Activated naive CD4-positive, alpha-beta T cell treated with Interleukin-2 at 50 U/mL for 16 hours (primary cell): ENCODE data around the gene HYAL1.
A peak's percentile ranks its signal among the peaks of the same experiment; 100 is the strongest.
"Not testable (repeated sequence)": the region's sequence is repeated elsewhere in the genome, so short reads cannot be mapped to it uniquely, and the experiment has no call there.

ENCODE experiments used
- DNase-seq: peaks from one replicate; pipeline ENCODE4 v3.0.0-alpha.2; 2020

HYAL1 gene

GRCh38 chr3:50270422-50271224, 32.8 kb downstream of the HYAL1 start:
- DNase-seq = no peak

- no peak for DNase-seq
Observed at GRCh38 chr3:50269977-50270413, 33.4 kb downstream of the HYAL1 start.

GRCh38 chr3:50269460-50269859, 33.9 kb downstream of the HYAL1 start:
- DNase-seq = no peak

- DNase-seq = no peak
Observed at GRCh38 chr3:50268703-50269451, 34.5 kb downstream of the HYAL1 start, which contains the start of gene SEMA3B. TSS of gene SEMA3B (plus strand) at chr3:50269147. CDS start at chr3:50269241, 94 bp downstream.

- DNase-seq = no peak
Observed at GRCh38 chr3:50268276-50268675, 35.1 kb downstream of the HYAL1 start.

GRCh38 chr3:50267280-50267913, 36.0 kb downstream of the HYAL1 start:
- no peak for DNase-seq

- no peak for DNase-seq
Observed at GRCh38 chr3:50266836-50267235, 36.5 kb downstream of the HYAL1 start.

- no peak for DNase-seq
Observed at GRCh38 chr3:50266017-50266416, 37.4 kb downstream of the HYAL1 start.

- DNase-seq = no peak
Observed at GRCh38 chr3:50265571-50265970, 37.8 kb downstream of the HYAL1 start.

- no peak for DNase-seq
Observed at GRCh38 chr3:50264964-50265485, 38.3 kb downstream of the HYAL1 start.

GRCh38 chr3:50264383-50264963, 38.9 kb downstream of the HYAL1 start:
- DNase-seq = no peak

GRCh38 chr3:50263478-50264382, 39.6 kb downstream of the HYAL1 start:
- no peak for DNase-seq

- no peak for DNase-seq
Observed at GRCh38 chr3:50262778-50263177, 40.6 kb downstream of the HYAL1 start.

GRCh38 chr3:50262200-50262599, 41.2 kb downstream of the HYAL1 start:
- not testable (repeated sequence) for DNase-seq

- DNase-seq = no peak
Observed at GRCh38 chr3:50261505-50261904, 41.9 kb downstream of the HYAL1 start.

GRCh38 chr3:50260942-50261441, 42.4 kb downstream of the HYAL1 start:
- DNase-seq = no peak

GRCh38 chr3:50260027-50260941, 43.1 kb downstream of the HYAL1 start:
- DNase-seq = peak; percentile 82

GRCh38 chr3:50259432-50260026, 43.8 kb downstream of the HYAL1 start:
- DNase-seq = no peak

- DNase-seq = no peak
Observed at GRCh38 chr3:50258979-50259378, 44.4 kb downstream of the HYAL1 start.
